Transverse colon (tissue), 3 donors: ENCODE results near the gene TP53BP1.

Experiments used
- EP300 ChIP-seq: sonication (generic); formaldehyde crosslinking; IDR thresholded peaks from one replicate; pipeline ENCODE4 v1.6.1; 2017; ENCODE audit warnings: antibody characterized with exemption, low read depth
- TF ChIP-seq, protein P1 (sequence below), 5 experiments: fragments of 200-600 bp in 3 of 5; fragments of 450-650 bp in 2 of 5; sonication (generic) in 3 of 5; IDR thresholded peaks; 1 replicate in 2 of 5; 2 replicates in 3 of 5; pipeline ENCODE4 v1.5.1; 2016 to 2017; ENCODE audit warnings: antibody characterized with exemption in 5 of 5, inconsistent platforms in 3 of 5, mild to moderate bottlenecking in 2 of 5, moderate library complexity in 1 of 5

DNA sequence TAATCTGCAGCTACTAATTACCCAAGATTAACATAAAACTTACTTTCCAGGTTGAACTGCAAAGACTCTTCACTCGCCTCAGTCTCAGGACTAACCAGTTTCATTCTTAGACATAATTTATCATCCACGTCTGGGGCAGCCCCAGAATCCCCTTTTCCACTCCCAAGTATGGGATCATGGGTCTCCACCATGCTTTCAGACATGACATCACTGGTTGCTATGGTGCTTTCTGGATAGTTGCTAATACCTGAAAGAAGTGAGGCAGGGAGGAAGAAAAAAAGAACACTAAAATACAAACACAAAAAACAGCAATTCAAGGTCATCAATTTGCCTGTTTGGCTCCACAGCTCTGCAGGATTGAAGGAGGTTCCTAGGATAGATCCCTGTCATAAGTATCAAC is 46.6 kb downstream of the TP53BP1 start:
- TF ChIP-seq EP300, result no peak
- TF ChIP-seq, protein P1, sequence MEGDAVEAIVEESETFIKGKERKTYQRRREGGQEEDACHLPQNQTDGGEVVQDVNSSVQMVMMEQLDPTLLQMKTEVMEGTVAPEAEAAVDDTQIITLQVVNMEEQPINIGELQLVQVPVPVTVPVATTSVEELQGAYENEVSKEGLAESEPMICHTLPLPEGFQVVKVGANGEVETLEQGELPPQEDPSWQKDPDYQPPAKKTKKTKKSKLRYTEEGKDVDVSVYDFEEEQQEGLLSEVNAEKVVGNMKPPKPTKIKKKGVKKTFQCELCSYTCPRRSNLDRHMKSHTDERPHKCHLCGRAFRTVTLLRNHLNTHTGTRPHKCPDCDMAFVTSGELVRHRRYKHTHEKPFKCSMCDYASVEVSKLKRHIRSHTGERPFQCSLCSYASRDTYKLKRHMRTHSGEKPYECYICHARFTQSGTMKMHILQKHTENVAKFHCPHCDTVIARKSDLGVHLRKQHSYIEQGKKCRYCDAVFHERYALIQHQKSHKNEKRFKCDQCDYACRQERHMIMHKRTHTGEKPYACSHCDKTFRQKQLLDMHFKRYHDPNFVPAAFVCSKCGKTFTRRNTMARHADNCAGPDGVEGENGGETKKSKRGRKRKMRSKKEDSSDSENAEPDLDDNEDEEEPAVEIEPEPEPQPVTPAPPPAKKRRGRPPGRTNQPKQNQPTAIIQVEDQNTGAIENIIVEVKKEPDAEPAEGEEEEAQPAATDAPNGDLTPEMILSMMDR (IDR thresholded peaks at IDR 0.05), result no peak
